MM.1S (cell line): ENCODE data around the gene TKTL1.

Source experiments
- CTCF ChIP-seq: fragments of 300-600 bp; sonication (generic); IDR thresholded peaks from 2 replicates; pipeline ENCODE4 v1.5.1; 2016; ENCODE audit warnings: antibody characterized with exemption, low read length, mixed read lengths
- EZH2 ChIP-seq: fragments of 300-600 bp; sonication (generic); optimal IDR thresholded peaks from 2 replicates; pipeline ENCODE3; 2017; ENCODE audit warnings: low read depth, mild to moderate bottlenecking, antibody characterized with exemption, low read length, mixed read lengths

- TF ChIP-seq CTCF: no peak
- TF ChIP-seq EZH2: no peak
Measured at GRCh38 chrX:154371017-154371788, 75.6 kb downstream of the TKTL1 start.
